RWPE2 (cell line): ENCODE results near the gene TRMU.

ENCODE experiments used
- ATAC-seq: fragments of 200-7000 bp; cut with Tn5 transposase; 3 replicates; pipeline ENCODE4 v1.9.1; 2021; ENCODE audit warnings: low read depth
- DNase-seq: peaks from one replicate; pipeline ENCODE4 v3.0.0-alpha.2; 2020; ENCODE audit warnings: low spot score
- H3K27ac ChIP-seq: fragments of 450-650 bp; 2 replicates; pipeline ENCODE4 v1.5.1; 2017; ENCODE audit warnings: mild to moderate bottlenecking; ENCODE audit not compliant: poor library complexity, severe bottlenecking
- H3K27me3 ChIP-seq: fragments of 250-450 bp; sonication (Bioruptor Pico); 2 replicates; pipeline ENCODE4 v1.5.1; 2021; ENCODE audit warnings: mild to moderate bottlenecking, moderate library complexity; ENCODE audit not compliant: insufficient read depth, poor library complexity, severe bottlenecking
- H3K36me3 ChIP-seq: fragments of 250-450 bp; sonication (Bioruptor Pico); 2 replicates; pipeline ENCODE4 v1.5.1; 2020; ENCODE audit warnings: low read depth, mild to moderate bottlenecking, moderate library complexity
- H3K4me1 ChIP-seq: fragments of 250-450 bp; sonication (Bioruptor Pico); 2 replicates; pipeline ENCODE4 v1.5.1; 2021; ENCODE audit warnings: mild to moderate bottlenecking, moderate library complexity; ENCODE audit not compliant: insufficient read depth, poor library complexity, severe bottlenecking
- H3K4me3 ChIP-seq: fragments of 250-450 bp; sonication (Bioruptor Pico); 2 replicates; pipeline ENCODE4 v1.5.1; 2021; ENCODE audit warnings: mild to moderate bottlenecking, moderate library complexity; ENCODE audit not compliant: severe bottlenecking
- H3K9me3 ChIP-seq: fragments of 250-450 bp; sonication (Bioruptor Pico); 2 replicates; pipeline ENCODE4 v1.5.1; 2021; ENCODE audit warnings: mild to moderate bottlenecking, moderate library complexity; ENCODE audit not compliant: severe bottlenecking
- TF ChIP-seq, protein P1 (sequence below): fragments of 450-650 bp; IDR thresholded peaks from one replicate; pipeline ENCODE4 v1.5.1; 2017; ENCODE audit warnings: mild to moderate bottlenecking, moderate library complexity; ENCODE audit not compliant: poor library complexity, severe bottlenecking

TRMU gene

GRCh38 chr22:46350121-46350520 is 14.6 kb downstream of the TRMU start:
- TF ChIP-seq, protein P1, sequence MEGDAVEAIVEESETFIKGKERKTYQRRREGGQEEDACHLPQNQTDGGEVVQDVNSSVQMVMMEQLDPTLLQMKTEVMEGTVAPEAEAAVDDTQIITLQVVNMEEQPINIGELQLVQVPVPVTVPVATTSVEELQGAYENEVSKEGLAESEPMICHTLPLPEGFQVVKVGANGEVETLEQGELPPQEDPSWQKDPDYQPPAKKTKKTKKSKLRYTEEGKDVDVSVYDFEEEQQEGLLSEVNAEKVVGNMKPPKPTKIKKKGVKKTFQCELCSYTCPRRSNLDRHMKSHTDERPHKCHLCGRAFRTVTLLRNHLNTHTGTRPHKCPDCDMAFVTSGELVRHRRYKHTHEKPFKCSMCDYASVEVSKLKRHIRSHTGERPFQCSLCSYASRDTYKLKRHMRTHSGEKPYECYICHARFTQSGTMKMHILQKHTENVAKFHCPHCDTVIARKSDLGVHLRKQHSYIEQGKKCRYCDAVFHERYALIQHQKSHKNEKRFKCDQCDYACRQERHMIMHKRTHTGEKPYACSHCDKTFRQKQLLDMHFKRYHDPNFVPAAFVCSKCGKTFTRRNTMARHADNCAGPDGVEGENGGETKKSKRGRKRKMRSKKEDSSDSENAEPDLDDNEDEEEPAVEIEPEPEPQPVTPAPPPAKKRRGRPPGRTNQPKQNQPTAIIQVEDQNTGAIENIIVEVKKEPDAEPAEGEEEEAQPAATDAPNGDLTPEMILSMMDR, result no peak
- peaks cover 75% of the 10 kb centered on the region for H3K36me3 ChIP-seq
- no peak for DNase-seq
- no peaks in the 10 kb centered on the region for H3K9me3 ChIP-seq
- peaks cover 1% of the 10 kb centered on the region for H3K4me1 ChIP-seq
- no peak for ATAC-seq
- no peak overlapping the region for H3K4me3 ChIP-seq
- H3K27ac ChIP-seq, result no peak overlapping the region
- H3K27me3 ChIP-seq, result no peaks in the 10 kb centered on the region

DNA sequence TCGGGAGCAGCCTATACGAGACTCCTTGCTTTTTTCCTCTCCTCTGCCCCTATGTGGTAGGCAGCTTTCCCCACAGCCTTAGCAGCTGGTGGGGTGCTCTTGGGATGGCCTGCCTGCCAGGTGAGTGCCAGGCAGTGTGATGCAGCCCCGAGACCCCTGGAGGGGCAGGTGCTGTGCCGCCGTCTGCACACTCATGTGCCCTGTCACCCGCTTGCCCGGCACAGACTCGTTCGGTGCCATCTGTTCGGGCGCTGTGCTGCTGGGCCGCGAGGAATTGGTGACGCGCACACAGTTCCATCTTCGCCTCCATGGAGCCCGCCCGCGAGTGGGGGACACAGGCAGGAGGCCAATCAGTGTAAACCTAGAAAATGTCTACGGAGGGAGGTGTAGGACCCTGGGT is 15.1 kb downstream of the TRMU start:
- ATAC-seq, result no peak
- TF ChIP-seq, protein P1, result no peak
- H3K36me3 ChIP-seq, result peaks cover 77% of the 10 kb centered on the region
- no peak overlapping the region for H3K4me3 ChIP-seq
- H3K27me3 ChIP-seq, result no peaks in the 10 kb centered on the region
- DNase-seq, result no peak
- H3K27ac ChIP-seq, result no peak overlapping the region
- H3K9me3 ChIP-seq, result no peaks in the 10 kb centered on the region
- H3K4me1 ChIP-seq, result peaks cover 6% of the 10 kb centered on the region

GRCh38 chr22:46351131-46351735 is 15.7 kb downstream of the TRMU start:
- DNase-seq, result no peak
- H3K27ac ChIP-seq, result no peak overlapping the region
- H3K9me3 ChIP-seq, result no peaks in the 10 kb centered on the region
- peaks cover 76% of the 10 kb centered on the region for H3K36me3 ChIP-seq
- H3K4me1 ChIP-seq, result peaks cover 8% of the 10 kb centered on the region
- TF ChIP-seq, protein P1, result no peak
- no peaks in the 10 kb centered on the region for H3K27me3 ChIP-seq
- no peak overlapping the region for H3K4me3 ChIP-seq
- no peak for ATAC-seq

DNA sequence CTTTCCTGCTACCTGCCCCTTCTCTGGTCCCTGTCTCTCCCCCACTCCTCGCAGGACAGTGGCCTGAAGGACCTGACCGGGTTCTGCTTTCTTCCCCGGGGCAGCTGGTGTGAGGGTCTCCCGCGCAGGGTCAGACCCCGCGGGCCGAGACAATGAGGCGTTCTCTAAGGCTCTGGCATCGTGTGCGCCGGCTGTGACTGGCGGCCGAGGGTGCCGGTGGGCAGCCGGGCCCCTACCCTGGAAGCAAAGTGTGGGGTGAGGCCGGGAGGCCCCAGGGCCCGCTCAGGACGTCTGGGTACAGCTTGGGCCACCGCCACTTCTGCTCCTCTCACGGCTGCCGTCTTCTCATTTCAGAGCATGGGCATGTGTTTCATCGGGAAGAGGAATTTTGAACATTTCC is 16.3 kb downstream of the TRMU start:
- DNase-seq, result no peak
- ATAC-seq, result no peak
- H3K9me3 ChIP-seq, result no peaks in the 10 kb centered on the region
- H3K4me3 ChIP-seq, result no peak overlapping the region
- TF ChIP-seq, protein P1, result no peak
- H3K4me1 ChIP-seq, result peaks cover 8% of the 10 kb centered on the region
- H3K36me3 ChIP-seq, result peaks cover 74% of the 10 kb centered on the region
- H3K27ac ChIP-seq, result no peak overlapping the region
- H3K27me3 ChIP-seq, result no peaks in the 10 kb centered on the region

GRCh38 chr22:46352276-46352675 is 16.8 kb downstream of the TRMU start:
- peaks cover 69% of the 10 kb centered on the region for H3K36me3 ChIP-seq
- DNase-seq (no peak), ATAC-seq (no peak)
- H3K4me3 ChIP-seq, result no peak overlapping the region
- H3K4me1 ChIP-seq, result peaks cover 8% of the 10 kb centered on the region
- no peaks in the 10 kb centered on the region for H3K9me3 ChIP-seq
- TF ChIP-seq, protein P1, result no peak
- H3K27me3 ChIP-seq, result no peaks in the 10 kb centered on the region
- no peak overlapping the region for H3K27ac ChIP-seq
